Smooth muscle cell (in vitro differentiated cells): ENCODE measurements around the gene RABL2B. TPM values are rescaled to one million over a fixed set of nuclear protein-coding genes. Genes with fewer than 3 reads are reported as not detected.
A peak's percentile ranks its signal among the peaks of the same experiment; 100 is the strongest.

Experiments used
- DNase-seq: peaks from one replicate; lab custom pipeline; 2025; ENCODE audit not compliant: unreplicated experiment; lab: John Stamatoyannopoulos, UW
- H2AFZ ChIP-seq: fragments of 200-600 bp; sonication (generic); 2 replicates; pipeline ENCODE4 v1.6.0; 2016; ENCODE audit warnings: antibody characterized with exemption, low read depth, mild to moderate bottlenecking
- H3F3A ChIP-seq: fragments of 200-600 bp; sonication (generic); 2 replicates; pipeline ENCODE4 v1.6.0; 2017; ENCODE audit warnings: antibody characterized with exemption, low read depth
- H3K27ac ChIP-seq: fragments of 200-600 bp; sonication (generic); 2 replicates; pipeline ENCODE4 v1.5.1; 2016; ENCODE audit warnings: low read depth, mild to moderate bottlenecking
- H3K27me3 ChIP-seq: fragments of 200-600 bp; sonication (generic); 2 replicates; pipeline ENCODE4 v1.6.1; 2016; ENCODE audit warnings: low read depth, mild to moderate bottlenecking
- H3K36me3 ChIP-seq: fragments of 200-600 bp; sonication (generic); 2 replicates; pipeline ENCODE4 v1.5.1; 2016; ENCODE audit warnings: low read depth
- H3K4me1 ChIP-seq: fragments of 200-600 bp; sonication (generic); 2 replicates; pipeline ENCODE4 v1.5.1; 2016; ENCODE audit warnings: low read depth
- H3K4me2 ChIP-seq: fragments of 200-600 bp; sonication (generic); 2 replicates; pipeline ENCODE4 v1.6.0; 2016; ENCODE audit warnings: mild to moderate bottlenecking
- H3K4me3 ChIP-seq: fragments of 200-600 bp; sonication (generic); 2 replicates; pipeline ENCODE4 v1.5.1; 2016; ENCODE audit warnings: mild to moderate bottlenecking
- H3K79me2 ChIP-seq: fragments of 200-600 bp; sonication (generic); 2 replicates; pipeline ENCODE4 v1.6.0; 2016; ENCODE audit warnings: low read depth, mild to moderate bottlenecking
- H3K9ac ChIP-seq: fragments of 200-600 bp; sonication (generic); 2 replicates; pipeline ENCODE4 v1.6.0; 2016; ENCODE audit warnings: low read depth
- H3K9me3 ChIP-seq: fragments of 200-600 bp; sonication (generic); replicated peaks from 2 replicates; pipeline ENCODE4 v1.5.1; 2016; ENCODE audit warnings: low read depth
- H4K20me1 ChIP-seq: fragments of 200-600 bp; sonication (generic); 2 replicates; pipeline ENCODE4 v1.6.0; 2016; ENCODE audit warnings: low read depth
- CTCF ChIP-seq: fragments of 200-600 bp; sonication (generic); IDR thresholded peaks from 2 replicates; pipeline ENCODE4 v1.5.1; 2017; ENCODE audit warnings: borderline replicate concordance, mild to moderate bottlenecking, antibody characterized with exemption; ENCODE audit not compliant: insufficient read depth, poor library complexity, severe bottlenecking
- WGBS: methylation state at CpG from one replicate; pipeline ENCODE4 v1.1.7; 2016; ENCODE audit warnings: low lambda C conversion rate; 5-methylcytosine and 5-hydroxymethylcytosine counted together
- polyA plus RNA-seq: library from polyadenylated mRNA; unstranded; fragments of >200 nt; fragmentation: Nextera tagmentation; extraction: Ambion mirVana; gene quantifications from 2 replicates; pipeline ENCODE4 v1.2.1, GENCODE V29; 2016
- total RNA-seq: library from RNA; depleted of rRNA; stranded (reverse); fragments of >200 nt; gene quantifications from 2 replicates; pipeline ENCODE4 v1.2.3, GENCODE V29; 2014

Gene RABL2B
- total and polyA plus RNA-seq, 2 experiments from 2014 or later, result 12.5 to 17.4 TPM

GRCh38 chr22:50733521-50734342 lies 49.7 kb downstream of the RABL2B start:
- H3K4me3 ChIP-seq, result no peak overlapping the region
- 74% methylated on average over 22 of the region's 22 CpGs for WGBS
- H3K36me3 ChIP-seq, result no peaks in the 10 kb centered on the region
- H2AFZ ChIP-seq, result no peak overlapping the region
- peaks cover 52% of the 10 kb centered on the region for H3K27me3 ChIP-seq
- no peaks in the 10 kb centered on the region for H4K20me1 ChIP-seq
- TF ChIP-seq CTCF, result no peak
- no peak overlapping the region for H3K9ac ChIP-seq
- H3K79me2 ChIP-seq, result no peaks in the 10 kb centered on the region
- no peak for DNase-seq
- H3K4me1 ChIP-seq, result no peaks in the 10 kb centered on the region
- H3K27ac ChIP-seq, result no peak overlapping the region
- H3K4me2 ChIP-seq, result no peak overlapping the region
- H3K9me3 ChIP-seq, result no peaks in the 10 kb centered on the region
- no peaks in the 10 kb centered on the region for H3F3A ChIP-seq

- DNase-seq, result no peak
- no peak overlapping the region for H3K4me2 ChIP-seq
- H3K27ac ChIP-seq, result no peak overlapping the region
- H3K4me3 ChIP-seq, result no peak overlapping the region
- TF ChIP-seq CTCF, result no peak
- no peak overlapping the region for H3K9ac ChIP-seq
- H3K27me3 ChIP-seq, result peaks cover 45% of the 10 kb centered on the region
- no peaks in the 10 kb centered on the region for H3K9me3 ChIP-seq
- no peaks in the 10 kb centered on the region for H3K79me2 ChIP-seq
- H3F3A ChIP-seq, result no peaks in the 10 kb centered on the region
- 92% methylated on average over 12 of the region's 12 CpGs for WGBS
- no peaks in the 10 kb centered on the region for H3K36me3 ChIP-seq
- no peaks in the 10 kb centered on the region for H3K4me1 ChIP-seq
- H4K20me1 ChIP-seq, result peaks cover 6% of the 10 kb centered on the region
- no peak overlapping the region for H2AFZ ChIP-seq
Measured at GRCh38 chr22:50732681-50733080, 50.8 kb downstream of the RABL2B start.

DNA sequence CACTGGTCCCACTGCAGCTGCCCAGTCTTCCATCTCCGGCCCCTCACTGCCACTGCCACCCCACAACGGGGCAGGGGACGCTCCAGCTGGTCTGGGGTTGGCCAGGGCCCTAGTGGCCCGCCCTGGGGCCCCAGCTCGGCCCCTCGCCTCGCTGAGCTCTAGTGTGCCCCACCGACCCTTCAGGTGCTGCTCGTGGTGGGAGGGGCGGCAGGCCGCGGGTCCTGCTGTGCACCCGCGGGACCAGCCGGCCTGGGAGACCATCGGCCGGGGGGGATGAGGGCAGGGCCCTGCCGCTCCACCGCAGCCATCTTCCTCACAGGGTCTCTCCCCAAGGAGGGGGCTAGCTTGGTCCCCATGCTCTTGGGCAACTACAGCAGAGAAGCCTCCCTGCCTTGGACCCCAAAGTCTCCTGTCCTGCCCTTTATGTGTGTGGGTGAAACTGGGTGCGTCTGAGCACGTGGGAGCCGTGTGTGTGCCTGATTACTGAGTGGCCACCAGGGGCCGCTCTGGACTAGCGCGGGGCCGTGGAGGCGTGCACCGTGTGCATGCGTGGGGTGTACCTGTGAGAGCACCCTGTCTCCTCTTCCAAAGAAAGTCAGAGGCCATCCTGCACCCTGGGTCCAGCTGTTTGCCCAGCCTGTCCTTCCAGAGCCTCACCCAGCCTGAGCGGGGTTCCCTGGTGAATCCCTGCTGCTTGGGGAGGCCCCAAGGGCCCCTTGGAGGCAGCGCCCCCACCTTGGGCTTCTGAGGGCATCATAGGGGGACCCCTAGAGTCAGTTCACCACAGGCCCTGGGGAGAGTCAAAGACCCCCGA lies 51.4 kb downstream of the RABL2B start:
- WGBS, result 38% methylated on average over 22 of the region's 32 CpGs
- no peak for DNase-seq
- Histone ChIP-seq H3K4me1 (no peaks in the 10 kb centered on the region), H3K9ac (no peak overlapping the region), H4K20me1 (peaks cover 8% of the 10 kb centered on the region), H3K27ac (no peak overlapping the region), H3F3A (no peaks in the 10 kb centered on the region), H3K79me2 (no peaks in the 10 kb centered on the region), H3K4me3 (no peak overlapping the region), H3K9me3 (no peaks in the 10 kb centered on the region), H3K27me3 (peaks cover 38% of the 10 kb centered on the region), H3K4me2 (peak overlapping the region; percentile 28), H2AFZ (no peak overlapping the region), H3K36me3 (no peaks in the 10 kb centered on the region)
- peak; percentile 76 for TF ChIP-seq CTCF
